ENCODE data around the gene TBX4. TPM values are rescaled to one million over a fixed set of nuclear protein-coding genes. Genes with fewer than 3 reads are reported as not detected.
A peak's percentile ranks its signal among the peaks of the same experiment; 100 is the strongest.

TBX4 gene
- total and polyA plus RNA-seq, 2 of the 13 experiments (the other 11 are each of a cell fraction or from before 2014, with no cell fraction given) = 0.11 to 1.1 TPM

DNA sequence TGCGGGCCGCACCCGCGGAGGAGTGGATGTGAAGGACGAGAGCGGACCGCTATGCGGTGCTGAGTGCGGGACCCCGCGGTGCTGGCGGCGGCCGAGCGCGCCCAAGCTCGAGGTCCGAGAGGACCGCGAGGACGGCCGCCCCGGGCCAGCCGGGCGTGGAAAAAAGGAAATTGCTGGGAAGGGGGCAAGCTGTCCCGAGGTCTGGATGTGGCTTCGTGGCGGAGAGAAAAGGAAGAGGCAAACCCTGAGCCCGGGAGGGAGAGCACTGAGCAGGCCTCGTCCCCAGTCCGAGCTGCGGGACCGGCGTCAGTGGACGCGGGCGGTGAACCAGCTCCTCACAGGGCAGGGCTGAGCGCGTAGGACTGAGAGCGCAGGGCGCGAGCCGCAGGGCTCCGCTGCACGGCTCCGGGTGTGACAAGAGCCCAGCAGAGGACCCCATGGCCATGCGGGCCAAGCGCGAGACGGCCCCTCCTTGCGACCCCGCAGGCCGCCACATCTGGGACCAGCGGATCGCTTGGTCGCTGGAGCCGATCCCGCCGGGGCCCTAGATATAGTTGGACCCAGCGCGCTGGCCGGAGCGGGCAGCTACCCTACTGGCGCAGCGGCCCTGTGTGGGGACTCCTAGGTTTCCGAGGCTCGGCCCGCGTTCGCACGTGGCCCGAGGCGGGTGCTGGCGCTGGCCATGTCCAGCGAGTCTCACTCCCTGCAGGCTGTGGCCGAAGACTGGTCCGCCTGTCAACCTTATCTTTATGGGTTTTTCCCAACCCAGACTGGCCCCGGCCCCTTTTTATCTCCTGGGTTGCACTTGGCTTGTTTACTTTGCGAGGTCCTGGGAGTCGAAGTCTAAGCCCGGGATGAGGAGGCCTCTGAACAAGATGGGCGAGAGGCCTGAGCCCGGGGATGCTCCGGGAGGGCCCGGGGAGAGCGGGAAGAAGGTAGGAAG, 2.4 kb downstream of the TBX4 start (continued):
- TF ChIP-seq ZNF646 (CRISPR knock-in tag; IDR thresholded peaks at IDR 0.05) (no peak), ZNF761 (CRISPR knock-in tag; conservative IDR thresholded peaks at IDR 0.05) (peak; percentile 70; the same call in 1 of the 2 replicates), ISX (CRISPR knock-in tag; conservative IDR thresholded peaks at IDR 0.05) (0 out of 2 replicates have a peak, but pooled peaks have one; percentile 41), HNF4G (IDR thresholded peaks at IDR 0.05; ENCODE audit: borderline replicate concordance, low read depth, low read length) (peak; percentile 86), HNF4G (CRISPR knock-in tag; IDR thresholded peaks at IDR 0.05; ENCODE audit: borderline replicate concordance, low read depth) (0 out of 2 replicates have a peak, but pooled peaks have one; percentile 25), GATAD1 (CRISPR knock-in tag; IDR thresholded peaks at IDR 0.05) (no peak), WIZ (CRISPR knock-in tag; IDR thresholded peaks at IDR 0.05) (no peak), BRD4 (CRISPR knock-in tag; IDR thresholded peaks at IDR 0.05) (peak; percentile 26; the same call in 1 of the 2 replicates), ZNF136 (CRISPR knock-in tag; IDR thresholded peaks at IDR 0.05; ENCODE audit: low read depth) (no peak), ZKSCAN5 (CRISPR knock-in tag; IDR thresholded peaks at IDR 0.05) (no peak), ZNF510 (CRISPR knock-in tag; IDR thresholded peaks at IDR 0.05; ENCODE audit: low read depth) (no peak), ZNF609 (CRISPR knock-in tag; IDR thresholded peaks at IDR 0.05; ENCODE audit: borderline replicate concordance) (peak; percentile 77; the same call in 1 of the 2 replicates), KDM5B (CRISPR knock-in tag; IDR thresholded peaks at IDR 0.05; ENCODE audit: borderline replicate concordance) (no peak), FOXK2 (IDR thresholded peaks at IDR 0.05) (0 out of 2 replicates have a peak, but pooled peaks have one; percentile 8)
- TF ChIP-seq, protein P1, sequence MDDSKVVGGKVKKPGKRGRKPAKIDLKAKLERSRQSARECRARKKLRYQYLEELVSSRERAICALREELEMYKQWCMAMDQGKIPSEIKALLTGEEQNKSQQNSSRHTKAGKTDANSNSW (CRISPR knock-in tag; IDR thresholded peaks at IDR 0.05; ENCODE audit: borderline replicate concordance) = no peak
- TF ChIP-seq, protein P2, sequence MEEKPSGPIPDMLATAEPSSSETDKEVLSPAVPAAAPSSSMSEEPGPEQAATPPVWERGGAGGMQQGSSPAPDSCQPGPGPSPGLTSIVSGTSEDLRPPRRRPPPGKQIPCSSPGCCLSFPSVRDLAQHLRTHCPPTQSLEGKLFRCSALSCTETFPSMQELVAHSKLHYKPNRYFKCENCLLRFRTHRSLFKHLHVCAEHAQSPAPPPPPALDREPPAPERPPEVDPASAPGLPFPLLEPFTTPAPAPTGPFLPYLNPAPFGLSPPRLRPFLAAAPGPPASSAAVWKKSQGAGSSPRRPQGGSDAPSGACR (CRISPR knock-in tag; IDR thresholded peaks at IDR 0.05) = no peak

Measured in HepG2 (cell line).